ENCODE measurements around the gene NTNG1.

GRCh38 chr1:107430540-107431228 lies 289.8 kb downstream of the NTNG1 start:
- TF ChIP-seq CTCF (IDR thresholded peaks at IDR 0.05) (peak; percentile 28 to 72 (median 52)), POLR2A (IDR thresholded peaks at IDR 0.05) (no peak)

Data from esophagus squamous epithelium (tissue), 4 donors.